Adipose tissue (tissue), 3 donors: ENCODE results near the gene TAMALIN. TPM values are rescaled to one million over a fixed set of nuclear protein-coding genes. Genes with fewer than 3 reads are reported as not detected.
"Not testable (repeated sequence)": the region's sequence is repeated elsewhere in the genome, so short reads cannot be mapped to it uniquely, and the experiment has no call there.

Experiments used
- H3K27ac ChIP-seq: one replicate; pipeline ENCODE4 v1.5.1; 2013; ENCODE audit warnings: low read depth, low read length
- WGBS, 3 donors: extraction: QIAGEN DNeasy Blood & Tissue Kit; methylation state at CpG; one replicate each; pipeline ENCODE4 v1.1.7; 2013; 5-methylcytosine and 5-hydroxymethylcytosine counted together
- polyA plus RNA-seq, 3 donors: library from polyadenylated mRNA; stranded (reverse); fragments of 200-250 nt; gene quantifications; one replicate each; pipeline ENCODE4 v1.2.3, GENCODE V29; 2013
- donor health status: healthy with polysubstance abuse.
- donor health status: Bipolar disorder and iron deficiency.
- donor health status: healthy.

Gene TAMALIN
- polyA plus RNA-seq, 3 donors, result 12.6 to 68.3 (median 63.3) TPM

DNA sequence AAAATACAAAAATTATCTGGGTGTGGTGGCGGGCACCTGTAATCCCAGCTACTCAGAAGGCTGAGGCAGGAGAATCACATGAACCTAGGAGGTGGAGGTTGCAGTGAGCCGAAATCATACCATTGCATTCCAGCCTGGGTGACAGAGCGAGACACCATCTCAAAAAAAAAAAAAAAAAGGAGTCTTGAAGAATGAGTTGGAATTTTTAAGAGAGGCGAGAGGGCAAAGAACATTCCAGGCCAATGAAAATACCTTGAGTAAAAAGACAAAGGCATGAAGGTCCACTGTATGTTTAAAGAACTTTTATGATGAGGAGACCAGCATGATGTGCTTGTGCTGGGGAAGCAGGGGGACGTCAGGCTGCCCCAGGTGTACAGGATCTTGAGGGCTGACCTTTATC lies 27.4 kb upstream of the TAMALIN start:
- 91 to 94% (median 93%) methylated on average over 5 of the region's 5 CpGs for WGBS, 3 donors
- H3K27ac ChIP-seq, result not testable (repeated sequence)

DNA sequence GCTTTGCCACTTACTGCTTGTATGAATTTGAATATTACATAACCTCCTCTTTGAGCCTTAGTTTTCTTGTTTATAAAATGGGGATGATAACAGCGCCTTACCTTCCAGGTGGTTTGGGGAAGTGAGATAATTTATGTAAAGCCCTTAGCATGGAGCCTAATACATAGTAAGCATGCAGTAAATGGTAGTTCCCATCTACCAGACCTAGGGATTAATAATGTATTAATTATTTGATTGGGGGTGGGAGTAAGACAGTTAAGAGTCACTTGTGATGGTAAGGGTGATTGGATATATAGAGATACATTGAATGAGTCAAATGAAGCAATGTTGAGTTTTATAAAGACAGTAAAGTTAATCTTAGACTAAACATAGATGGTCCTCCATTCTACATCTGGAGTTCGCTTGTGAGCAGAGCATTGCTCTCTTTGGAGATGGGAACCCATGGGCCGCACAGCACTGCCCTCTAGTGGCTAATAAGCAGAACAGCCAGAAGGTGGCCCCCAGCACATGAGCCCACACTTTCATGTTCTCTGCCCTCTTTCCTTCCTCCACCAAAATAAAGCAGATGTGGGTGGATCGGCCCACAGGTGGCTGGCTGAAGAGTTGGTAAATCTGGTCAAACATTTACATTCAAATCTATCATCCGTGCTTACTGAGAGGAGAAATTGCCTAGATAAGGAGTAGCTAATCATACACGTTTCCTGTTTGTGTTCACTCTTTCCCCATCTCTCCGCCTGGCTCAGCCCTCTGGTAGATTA lies 26.5 kb upstream of the TAMALIN start:
- WGBS, 3 donors, result 24 to 35% (median 34%) methylated on average over 7 of the region's 7 CpGs
- H3K27ac ChIP-seq, result no peak overlapping the region

DNA sequence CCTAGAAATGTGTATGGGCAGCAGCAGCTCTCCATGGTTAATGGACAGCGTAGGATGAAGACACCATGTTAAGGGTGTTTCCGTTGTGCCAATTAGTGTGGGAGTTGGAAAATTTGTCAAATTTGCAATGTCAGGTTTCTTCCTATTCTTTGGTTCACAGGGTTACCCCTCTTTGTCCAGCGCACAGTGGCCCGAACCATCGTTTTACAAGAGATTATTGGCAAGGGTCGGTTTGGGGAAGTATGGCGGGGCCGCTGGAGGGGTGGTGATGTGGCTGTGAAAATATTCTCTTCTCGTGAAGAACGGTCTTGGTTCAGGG lies 26.0 kb upstream of the TAMALIN start:
- 84 to 90% (median 84%) methylated on average over 10 of the region's 10 CpGs for WGBS, 3 donors
- H3K27ac ChIP-seq, result no peak overlapping the region

DNA sequence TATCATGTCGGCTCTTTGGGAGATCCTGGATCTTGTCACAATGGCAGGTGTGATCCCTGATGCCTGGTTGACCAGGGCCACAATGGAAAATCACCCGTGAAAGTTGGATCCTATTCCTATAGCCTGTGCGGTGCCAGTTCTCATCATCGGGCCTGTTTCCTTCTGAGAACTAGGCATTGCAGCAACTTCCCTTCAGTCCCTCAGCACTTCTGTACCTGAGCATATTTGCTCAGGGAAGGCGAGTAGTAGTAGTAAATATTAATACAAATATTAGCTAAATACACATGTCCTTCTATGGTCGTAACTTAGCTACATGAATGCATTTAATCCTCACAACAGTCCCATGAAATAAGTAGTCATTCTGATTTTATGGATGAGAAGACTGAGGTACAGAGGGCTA lies 22.1 kb upstream of the TAMALIN start:
- no peak overlapping the region for H3K27ac ChIP-seq
- 55 to 81% (median 79%) methylated on average over 6 of the region's 6 CpGs for WGBS, 3 donors

- no peak overlapping the region for H3K27ac ChIP-seq
- 53 to 90% (median 88%) methylated on average over 9 of the region's 9 CpGs for WGBS, 3 donors
Observed at GRCh38 chr12:51985154-51985835, 21.5 kb upstream of the TAMALIN start.

GRCh38 chr12:51986834-51987233 lies 19.9 kb upstream of the TAMALIN start:
- H3K27ac ChIP-seq, result no peak overlapping the region
- WGBS, 3 donors, result 79 to 91% (median 85%) methylated on average over 8 of the region's 8 CpGs

GRCh38 chr12:51992246-51992645 lies 14.5 kb upstream of the TAMALIN start:
- 89 to 91% (median 91%) methylated on average over 5 of the region's 5 CpGs for WGBS, 3 donors

GRCh38 chr12:51994539-51994820 lies 12.3 kb upstream of the TAMALIN start:
- H3K27ac ChIP-seq, result no peak overlapping the region
- WGBS, 3 donors, result 89 to 93% (median 92%) methylated on average over 17 of the region's 17 CpGs

More at GRCh38 chr12:51992246-51992645, 14.5 kb upstream of the TAMALIN start:
- no peak overlapping the region for H3K27ac ChIP-seq

DNA sequence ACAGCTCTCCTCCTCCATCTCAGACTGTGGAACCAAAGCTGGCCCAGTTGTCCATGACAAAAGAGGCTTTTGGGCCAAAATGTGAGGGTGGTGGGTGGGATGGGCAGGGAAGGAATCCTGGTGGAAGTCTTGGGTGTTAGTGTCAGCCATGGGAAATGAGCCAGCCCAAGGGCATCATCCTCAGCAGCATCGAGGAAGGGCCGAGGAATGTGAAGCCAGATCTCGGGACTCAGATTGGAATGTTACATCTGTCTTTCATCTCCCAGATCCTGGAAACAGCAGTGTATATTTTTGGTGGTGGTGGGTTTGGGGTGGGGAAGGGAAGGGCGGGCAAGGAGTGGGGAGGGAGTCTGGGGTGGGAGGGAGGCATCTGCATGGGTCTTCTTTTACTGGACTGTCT lies 11.8 kb upstream of the TAMALIN start:
- H3K27ac ChIP-seq, result no peak overlapping the region
- WGBS, 3 donors, result 76 to 88% (median 82%) methylated on average over 4 of the region's 4 CpGs

- H3K27ac ChIP-seq, result no peak overlapping the region
- 86 to 93% (median 90%) methylated on average over 5 of the region's 5 CpGs for WGBS, 3 donors
Observed at GRCh38 chr12:51997136-51997535, 9.6 kb upstream of the TAMALIN start.

- 89 to 93% (median 91%) methylated on average over 8 of the region's 8 CpGs for WGBS, 3 donors
- no peak overlapping the region for H3K27ac ChIP-seq
Observed at GRCh38 chr12:52003016-52003550, 3.7 kb upstream of the TAMALIN start.

GRCh38 chr12:52003591-52003990 lies 3.2 kb upstream of the TAMALIN start:
- no peak overlapping the region for H3K27ac ChIP-seq
- 71 to 76% (median 75%) methylated on average over 6 of the region's 6 CpGs for WGBS, 3 donors

DNA sequence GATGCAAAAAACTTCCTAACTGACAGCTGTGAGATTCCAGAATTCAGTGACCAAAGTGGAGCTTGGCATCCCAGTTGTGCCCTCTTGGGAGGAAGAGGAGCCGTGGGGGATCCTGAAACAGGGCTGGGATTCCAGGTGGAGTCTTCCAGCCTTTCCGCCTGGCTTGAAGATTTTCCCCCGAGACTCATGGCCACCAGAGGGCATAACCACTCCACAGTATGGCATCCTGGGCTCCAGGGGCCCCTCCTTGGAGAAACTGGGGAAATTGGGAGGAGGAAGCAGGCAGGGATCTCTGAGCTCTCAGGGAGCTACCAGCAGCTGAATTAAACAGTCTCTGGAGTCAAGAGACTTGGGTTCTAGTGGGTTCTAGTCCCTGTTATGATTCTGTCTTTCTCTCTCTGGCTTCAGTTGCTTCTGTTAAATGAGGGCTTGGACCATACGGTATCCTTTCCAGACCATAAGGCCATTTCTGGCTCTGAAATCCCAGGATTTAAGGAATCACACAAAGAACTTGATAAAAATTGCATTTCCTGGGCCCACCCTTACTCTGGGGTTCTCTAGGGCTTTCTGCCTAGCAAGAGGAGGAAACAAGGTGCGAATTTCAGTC lies 2.6 kb upstream of the TAMALIN start:
- WGBS, 3 donors, result 50 to 66% (median 58%) methylated on average over 5 of the region's 5 CpGs
- H3K27ac ChIP-seq, result no peak overlapping the region

GRCh38 chr12:52005218-52005902 lies 1.4 kb upstream of the TAMALIN start:
- 71 to 87% (median 77%) methylated on average over 10 of the region's 10 CpGs for WGBS, 3 donors
- H3K27ac ChIP-seq, result no peak overlapping the region

DNA sequence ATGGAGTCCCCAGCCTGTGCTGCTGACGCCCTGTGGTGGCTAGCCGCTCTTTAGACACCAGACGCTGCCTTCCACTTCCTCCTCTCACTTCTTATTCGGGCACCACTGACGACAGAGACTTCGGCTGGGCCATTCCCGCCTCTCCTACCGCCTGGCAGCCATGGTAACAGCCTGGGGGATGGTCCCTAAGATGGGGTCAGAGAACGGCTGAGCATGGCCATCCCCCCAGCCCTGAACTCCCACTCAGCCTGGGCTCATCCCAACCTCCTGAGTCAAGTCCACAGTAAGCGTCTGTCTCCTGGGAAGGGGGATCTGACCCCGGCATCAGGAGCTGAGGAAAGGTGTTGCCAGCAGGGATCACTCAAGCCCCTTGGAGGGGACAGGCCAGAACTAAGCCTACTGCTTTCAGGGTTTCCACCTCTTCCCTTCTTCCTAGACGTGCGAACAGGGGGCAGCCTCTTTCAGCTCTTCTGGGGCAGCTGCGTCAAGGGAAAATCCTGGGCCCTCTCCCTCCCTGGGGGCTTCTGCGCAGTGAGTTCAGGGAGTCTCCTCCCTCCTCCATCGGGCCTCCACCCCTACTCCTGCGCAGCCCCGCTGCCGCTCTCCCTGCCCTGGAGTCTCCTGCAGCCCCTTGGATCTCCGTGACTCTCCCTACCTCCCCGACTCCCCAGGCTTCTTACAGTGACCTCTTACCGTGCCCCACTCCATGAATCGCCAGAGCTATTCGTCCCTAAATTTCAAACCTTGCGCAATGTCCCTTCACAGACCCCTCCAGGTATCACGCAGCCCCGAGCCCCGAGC lies 643 bp upstream of the TAMALIN start:
- H3K27ac ChIP-seq, result no peak overlapping the region
- 25 to 44% (median 31%) methylated on average over 28 of the region's 28 CpGs for WGBS, 3 donors

GRCh38 chr12:52007158-52007921 lies 594 bp downstream of the TAMALIN start:
- 3 to 16% (median 4%) methylated on average over 53 to 72 of the region's 72 CpGs for WGBS, 3 donors
- peak overlapping the region; percentile 44 for H3K27ac ChIP-seq

DNA sequence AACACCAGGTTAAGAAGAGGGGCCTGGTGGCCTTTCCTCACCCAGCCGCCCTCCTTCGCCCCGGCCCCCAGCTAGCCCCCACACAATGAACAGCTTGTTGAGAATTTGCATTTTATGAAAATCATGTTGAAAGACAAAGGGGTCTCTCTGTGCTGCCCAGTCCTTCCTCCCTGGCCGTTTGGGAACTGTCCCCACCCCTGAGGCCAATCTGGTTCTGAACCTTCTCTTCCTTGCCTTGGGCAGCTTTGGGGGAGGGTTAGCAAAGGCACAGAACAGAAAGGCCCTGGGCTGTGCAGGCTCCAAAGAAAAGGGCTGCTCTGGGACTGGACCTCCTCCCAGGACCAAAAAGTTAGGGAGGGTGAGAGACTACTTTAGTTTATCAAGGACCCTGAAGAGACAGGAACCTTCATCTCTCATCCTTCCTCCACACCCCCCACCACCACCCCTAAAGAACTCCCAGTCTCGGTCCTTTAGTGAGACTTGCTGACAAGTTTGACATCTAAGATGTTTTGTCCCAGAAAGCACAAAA lies 1.3 kb downstream of the TAMALIN start:
- H3K27ac ChIP-seq, result no peak overlapping the region
- 31 to 76% (median 46%) methylated on average over 5 of the region's 5 CpGs for WGBS, 3 donors
